Spinal cord (tissue), 10 donors: Measurements from ENCODE around the gene HOXC5. TPM values are rescaled to one million over a fixed set of nuclear protein-coding genes. Genes with fewer than 3 reads are reported as not detected.

Experiments used
- DNase-seq, 6 donors: peaks; one replicate each; pipeline versions ENCODE4 v3.0.0 to v3.0.0-alpha.2; 2013 to 2015; ENCODE audit warnings: low spot score in 6 of 6, low read depth in 4 of 6
- H3K27ac ChIP-seq: one replicate; pipeline ENCODE4 v1.5.1; 2013; ENCODE audit warnings: low read depth, low read length, control low read depth
- H3K27me3 ChIP-seq: one replicate; pipeline ENCODE4 v1.6.1; 2013; ENCODE audit warnings: low read length; ENCODE audit not compliant: control insufficient read depth, insufficient read depth
- H3K36me3 ChIP-seq: one replicate; pipeline ENCODE4 v1.6.1; 2013; ENCODE audit warnings: low read length; ENCODE audit not compliant: control insufficient read depth, insufficient read depth
- H3K4me1 ChIP-seq: one replicate; pipeline ENCODE4 v1.6.1; 2013; ENCODE audit warnings: low read length; ENCODE audit not compliant: control insufficient read depth, insufficient read depth
- H3K4me3 ChIP-seq: one replicate; pipeline ENCODE4 v1.5.1; 2013; ENCODE audit warnings: low read depth, low read length, control low read depth
- H3K9me3 ChIP-seq: one replicate; pipeline ENCODE4 v1.6.1; 2013; ENCODE audit warnings: low read length; ENCODE audit not compliant: control insufficient read depth, insufficient read depth
- whole genome bisulfite sequencing: methylation state at CpG from one replicate; pipeline ENCODE4 v1.1.5; 2013; ENCODE audit warnings: missing lambda C conversion rate; ENCODE audit not compliant: insufficient coverage; 5-methylcytosine and 5-hydroxymethylcytosine counted together
- polyA plus RNA-seq, 2 donors: library from polyadenylated mRNA; unstranded; fragments of 120-200 nt; gene quantifications; one replicate each; pipeline ENCODE4 v1.2.1, GENCODE V29; 2013; ENCODE audit not compliant: insufficient read length in 2 of 2
- total RNA-seq, 2 donors: library from RNA; depleted of rRNA in 1 of 2; stranded (reverse); fragments of 120-200 nt in 1 of 2; fragments of >200 nt in 1 of 2; gene quantifications; one replicate each; pipeline versions ENCODE4 v1.2.3 to v1.2.4, GENCODE V29; 2013 to 2014
- donor health status: healthy.

The HOXC5 gene
- total and polyA plus RNA-seq, 4 donors = 2.4 to 16.3 (median 8.1) TPM

DNA sequence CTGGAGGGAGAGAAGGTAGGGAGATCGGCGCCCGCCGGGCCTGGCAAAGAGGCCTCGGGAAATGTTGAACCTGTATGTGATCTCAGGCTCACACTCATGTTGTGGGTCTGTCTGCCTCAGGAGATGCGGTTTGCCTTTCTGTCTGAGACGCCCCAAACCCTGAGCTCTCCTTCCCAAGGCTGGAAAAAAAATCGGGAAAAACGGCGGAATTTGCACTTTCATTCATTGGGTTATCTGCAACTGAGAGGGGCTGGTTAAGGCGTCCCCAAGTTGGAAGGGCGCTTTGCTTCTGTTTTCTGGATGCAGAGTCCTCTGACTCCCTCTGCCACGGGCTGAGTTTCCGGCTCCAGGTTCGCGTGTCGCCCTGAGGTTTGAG, 37.9 kb upstream of the HOXC5 start:
- Histone ChIP-seq H3K27me3 (peaks cover 44% of the 10 kb centered on the region), H3K36me3 (peaks cover 13% of the 10 kb centered on the region), H3K4me3 (peak overlapping the region; percentile 94), H3K27ac (peak overlapping the region; percentile 99), H3K4me1 (peaks cover 85% of the 10 kb centered on the region), H3K9me3 (no peaks in the 10 kb centered on the region)
- WGBS = 6% methylated on average over 17 of the region's 17 CpGs
- no peak for DNase-seq

DNA sequence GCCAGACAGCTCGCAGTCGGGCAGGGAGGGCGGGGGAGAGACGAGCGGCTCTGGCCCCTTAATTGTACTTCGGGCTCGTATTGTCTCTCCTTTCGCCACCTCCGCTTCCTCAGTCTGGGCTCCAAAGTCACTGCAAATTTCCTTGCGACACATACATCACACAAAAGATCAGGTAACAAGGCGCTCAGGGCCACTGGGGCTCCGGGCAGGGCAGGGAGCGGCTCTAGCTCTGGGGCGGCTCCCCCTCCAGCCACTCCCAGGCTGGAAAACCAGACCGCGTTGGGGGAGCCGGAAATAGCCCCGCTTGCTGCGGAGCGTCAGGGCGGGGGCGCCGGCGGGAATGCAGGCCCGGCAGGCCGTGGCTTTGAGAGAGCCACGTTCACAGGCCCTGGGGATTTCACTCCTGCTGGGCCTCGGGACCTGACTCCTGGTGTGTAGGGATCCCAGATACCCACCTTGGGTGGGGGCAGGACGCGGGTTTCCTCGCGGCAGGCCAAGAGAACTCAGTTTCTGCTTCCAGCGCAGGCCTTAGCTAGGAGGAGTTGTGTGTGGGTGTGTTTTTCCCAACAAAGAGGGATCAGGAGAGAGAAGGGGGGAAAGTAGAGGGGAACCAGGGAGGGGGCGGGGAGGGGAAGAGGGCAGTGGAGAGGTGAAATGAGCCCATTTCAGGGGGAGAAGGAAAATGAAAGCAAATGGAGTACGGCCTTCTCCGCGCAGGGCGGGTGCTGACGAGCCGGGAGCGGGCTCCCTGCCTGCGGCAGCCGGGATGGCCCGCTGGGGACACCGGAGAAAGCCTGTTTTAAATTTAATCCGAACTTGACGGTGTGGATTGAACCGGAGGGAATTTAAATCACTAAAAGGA, 37.2 kb upstream of the HOXC5 start:
- Histone ChIP-seq H3K4me3 (peak overlapping the region; percentile 94), H3K27me3 (peaks cover 39% of the 10 kb centered on the region), H3K27ac (peak overlapping the region; percentile 99), H3K4me1 (peaks cover 82% of the 10 kb centered on the region), H3K9me3 (no peaks in the 10 kb centered on the region), H3K36me3 (peaks cover 11% of the 10 kb centered on the region)
- WGBS = 6% methylated on average over 48 of the region's 48 CpGs
- no peak for DNase-seq

DNA sequence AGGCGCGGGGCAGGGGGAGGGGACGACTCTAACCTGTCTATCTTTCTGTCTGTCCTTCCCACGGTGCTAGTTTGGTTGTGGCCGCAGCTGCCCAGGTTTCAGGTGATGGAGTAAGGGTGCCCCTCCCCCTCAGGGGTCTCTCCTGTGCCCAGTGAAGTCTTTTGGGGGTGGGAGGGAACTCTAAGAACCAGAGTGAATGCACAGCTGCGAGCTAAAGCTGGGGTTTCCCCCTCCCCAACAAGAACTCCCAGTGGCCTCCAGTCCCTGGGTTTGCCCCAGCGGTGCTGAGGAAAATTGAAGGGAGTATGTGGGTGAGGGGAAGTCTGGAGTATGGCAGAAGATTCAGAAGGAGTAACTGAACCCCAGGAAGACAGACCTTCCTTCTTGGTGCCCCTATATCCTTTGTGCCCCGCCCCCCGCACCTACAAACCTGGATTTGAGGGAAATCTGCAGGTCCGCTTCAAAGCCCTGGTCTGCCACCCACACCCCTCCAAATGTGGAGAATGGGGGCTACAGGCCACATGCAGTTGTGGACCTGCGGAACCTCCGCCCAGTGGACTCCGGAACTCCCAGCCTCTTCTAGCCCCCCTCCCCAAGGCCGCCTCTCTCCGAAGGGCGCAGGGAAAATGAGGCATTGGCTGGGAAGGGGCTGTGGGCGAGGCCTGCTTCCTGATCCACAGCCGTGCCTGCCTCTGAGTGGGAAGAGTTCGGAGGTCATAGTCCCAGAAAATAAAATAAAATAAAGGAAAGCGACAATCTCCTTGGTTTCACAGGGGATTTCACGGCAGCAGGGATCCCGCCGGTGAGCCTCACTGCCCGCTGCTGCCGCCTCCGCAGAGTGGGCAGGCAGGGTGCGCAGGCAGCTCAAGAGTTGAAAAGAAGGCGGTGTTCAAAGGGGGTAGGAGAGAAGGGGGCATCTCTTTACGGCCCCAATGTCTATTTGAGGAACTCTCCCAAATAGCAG, 36.3 kb upstream of the HOXC5 start:
- Histone ChIP-seq H3K4me3 (peak overlapping the region; percentile 94), H3K4me1 (peaks cover 82% of the 10 kb centered on the region), H3K27ac (peak overlapping the region; percentile 99), H3K27me3 (peaks cover 30% of the 10 kb centered on the region), H3K9me3 (no peaks in the 10 kb centered on the region), H3K36me3 (peaks cover 14% of the 10 kb centered on the region)
- no peak for DNase-seq
- WGBS = 29% methylated on average over 19 of the region's 29 CpGs

DNA sequence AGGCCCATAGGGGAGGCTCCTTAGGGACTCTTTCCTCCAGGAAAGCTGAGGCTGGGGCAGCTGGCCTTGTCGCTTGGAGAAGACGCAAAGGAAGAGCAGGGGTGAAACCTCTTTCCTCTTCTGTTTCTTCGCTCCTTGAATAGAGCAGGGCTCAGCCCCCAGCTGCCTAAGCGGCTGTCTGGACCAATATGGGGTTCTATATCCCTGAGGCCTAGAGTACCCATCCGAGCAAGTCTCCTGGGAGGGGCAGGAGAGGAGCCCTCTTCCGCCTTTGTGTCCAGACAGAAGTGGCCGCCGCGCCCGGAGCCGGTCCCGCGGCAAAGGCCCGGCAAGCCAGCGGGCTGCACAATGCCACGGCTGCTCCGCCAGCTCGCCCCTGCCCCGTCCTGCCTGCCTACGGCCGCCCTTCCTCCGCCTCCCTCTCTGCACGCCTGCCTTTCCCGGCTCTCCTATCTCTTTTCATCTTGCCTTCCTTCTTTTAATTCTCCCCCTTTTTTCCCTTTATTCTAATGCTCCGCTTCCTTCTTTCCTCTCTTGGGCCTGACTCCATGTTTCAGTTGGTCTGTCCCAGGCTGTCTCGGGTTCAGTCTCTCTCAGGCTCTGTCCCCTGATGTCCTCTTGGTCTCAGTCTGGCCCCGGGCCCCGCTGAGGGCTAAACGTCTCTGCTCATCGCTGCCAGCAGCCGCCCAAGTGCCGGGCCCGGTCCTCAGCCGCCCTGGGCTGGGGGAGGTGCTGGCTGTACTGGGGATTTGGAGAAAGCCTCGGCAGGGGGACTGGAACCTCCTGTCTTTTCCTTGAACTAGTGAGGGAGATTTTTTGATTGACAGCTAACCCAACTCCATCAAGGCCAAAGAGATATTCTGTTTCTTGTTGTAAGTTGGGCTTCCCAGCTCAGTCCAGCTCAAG, 35.4 kb upstream of the HOXC5 start:
- peaks cover 19% of the 10 kb centered on the region for H3K36me3 ChIP-seq
- peak overlapping the region; percentile 99 for H3K27ac ChIP-seq
- H3K4me3 ChIP-seq = peak overlapping the region; percentile 94
- WGBS = 7% methylated on average over 34 of the region's 35 CpGs
- peaks cover 82% of the 10 kb centered on the region for H3K4me1 ChIP-seq
- peaks cover 26% of the 10 kb centered on the region for H3K27me3 ChIP-seq
- DNase-seq = no peak
- H3K9me3 ChIP-seq = no peaks in the 10 kb centered on the region

DNA sequence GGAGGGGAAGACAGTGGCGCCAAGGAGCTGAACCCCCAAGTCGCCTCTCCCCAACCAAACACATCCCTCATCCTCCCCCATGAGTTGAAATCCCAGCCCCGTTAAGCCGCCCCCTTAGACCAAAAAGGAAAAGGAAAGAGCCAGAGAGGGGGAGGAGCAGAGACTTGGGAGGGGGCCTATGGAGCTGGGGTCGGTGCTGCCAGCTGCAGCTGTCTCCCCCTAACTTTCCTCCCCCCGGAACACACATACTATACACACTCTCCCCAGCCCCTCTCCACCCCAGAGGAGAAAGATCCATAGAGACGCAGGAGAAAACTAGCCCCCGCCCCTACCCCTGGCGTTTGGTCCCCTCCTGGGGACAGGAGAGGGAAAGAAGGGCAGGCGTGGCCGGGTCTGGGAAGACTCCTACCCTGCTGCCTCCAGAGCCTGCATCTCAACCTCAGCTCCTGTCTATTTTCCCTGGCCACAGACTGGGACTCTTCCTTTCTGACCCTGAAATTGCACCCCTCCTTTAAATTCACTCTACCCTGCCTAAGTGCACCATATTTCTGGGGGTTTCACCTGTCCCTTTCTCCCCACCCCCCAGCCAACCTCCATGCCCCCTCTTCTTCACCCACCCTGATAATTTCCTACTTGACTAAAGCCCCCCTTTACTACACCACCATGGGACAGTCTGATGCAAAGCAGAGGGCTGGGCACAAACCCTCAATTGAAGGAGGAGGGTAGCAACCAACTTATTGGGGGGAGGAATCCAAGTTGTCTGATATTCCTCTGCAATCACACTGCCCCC, 34.5 kb upstream of the HOXC5 start:
- Histone ChIP-seq H3K4me1 (peaks cover 85% of the 10 kb centered on the region), H3K27me3 (peaks cover 23% of the 10 kb centered on the region), H3K4me3 (peak overlapping the region; percentile 94), H3K36me3 (peaks cover 24% of the 10 kb centered on the region), H3K9me3 (no peaks in the 10 kb centered on the region), H3K27ac (peak overlapping the region; percentile 99)
- no peak for DNase-seq
- 0% methylated on average over 2 of the region's 11 CpGs for whole genome bisulfite sequencing

DNA sequence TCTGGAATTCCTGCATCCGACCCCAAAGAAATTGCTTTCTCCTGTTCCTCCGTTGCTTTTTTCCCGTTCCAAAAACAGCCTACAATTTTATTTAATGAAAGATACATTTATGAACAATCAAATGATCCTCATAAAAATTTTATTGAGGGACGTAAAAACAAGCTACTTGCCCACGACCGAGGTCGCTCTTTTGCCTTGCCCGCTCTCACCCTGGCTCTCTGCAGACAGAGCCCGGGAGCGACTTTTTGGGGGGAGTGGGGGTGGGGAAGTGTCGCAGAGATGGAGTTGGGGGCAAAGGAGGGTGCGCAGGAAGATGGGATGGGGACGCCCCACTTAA, 34.0 kb upstream of the HOXC5 start:
- Histone ChIP-seq H3K9me3 (no peaks in the 10 kb centered on the region), H3K27me3 (peaks cover 17% of the 10 kb centered on the region), H3K4me1 (peaks cover 85% of the 10 kb centered on the region), H3K4me3 (peak overlapping the region; percentile 94), H3K36me3 (peaks cover 24% of the 10 kb centered on the region), H3K27ac (peak overlapping the region; percentile 99)
- no CpG with 5 or more reads among the region's 13 CpGs for WGBS
- no peak for DNase-seq

DNA sequence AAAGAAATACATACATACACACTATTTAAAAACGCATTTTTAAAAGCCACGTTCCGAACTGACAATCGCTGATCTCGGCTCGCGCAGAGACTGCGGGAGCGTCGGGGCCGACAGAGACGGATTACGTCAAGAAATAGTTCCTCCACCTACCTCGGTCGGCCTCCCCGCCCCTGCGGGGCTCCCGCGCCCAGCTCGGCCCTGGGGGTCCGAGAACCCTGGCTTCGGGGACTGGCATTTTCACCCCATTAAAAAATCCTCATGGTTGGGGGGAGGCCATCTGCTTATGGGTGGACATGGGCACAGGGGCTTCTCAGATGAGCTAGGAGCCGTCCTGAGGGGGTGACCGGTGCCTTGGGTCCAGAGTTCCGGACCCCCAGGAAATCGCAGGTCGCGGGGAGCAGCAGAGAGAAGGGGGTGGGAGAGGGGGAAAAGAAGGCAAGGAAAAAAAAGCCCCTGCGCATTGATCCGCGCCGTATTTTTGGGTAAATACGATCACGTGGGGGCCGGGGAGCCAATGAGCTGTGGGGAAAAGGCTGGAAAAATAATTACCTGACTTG, 33.2 kb upstream of the HOXC5 start:
- WGBS = under 1% methylated on average over 19 of the region's 35 CpGs

More for the DNA sequence above, 33.2 kb upstream of the HOXC5 start:
- peaks cover 11% of the 10 kb centered on the region for H3K27me3 ChIP-seq
- peak overlapping the region; percentile 99 for H3K27ac ChIP-seq
- H3K36me3 ChIP-seq = peaks cover 24% of the 10 kb centered on the region
- H3K4me1 ChIP-seq = peaks cover 86% of the 10 kb centered on the region
- H3K4me3 ChIP-seq = peak overlapping the region; percentile 94
- H3K9me3 ChIP-seq = no peaks in the 10 kb centered on the region
- DNase-seq = peak in 4 of 6 donors; percentile 81 to 88 (median 86)
